Endothelial cell (in vitro differentiated cells): ENCODE measurements around the gene FBXO44. TPM values are rescaled to one million over a fixed set of nuclear protein-coding genes. Genes with fewer than 3 reads are reported as not detected.

Source experiments
- DNase-seq: peaks from one replicate; pipeline ENCODE4 v3.0.0; 2021; ENCODE audit warnings: low spot score
- H3K27ac Mint-ChIP-seq: one replicate; pipeline ENCODE4 v1.8.0; 2021; ENCODE audit warnings: mixed read lengths, inconsistent platforms; ENCODE audit not compliant: unreplicated experiment
- H3K27me3 Mint-ChIP-seq: one replicate; pipeline ENCODE4 v1.8.0; 2021; ENCODE audit warnings: mild to moderate bottlenecking, moderate library complexity, mixed read lengths, inconsistent platforms; ENCODE audit not compliant: unreplicated experiment
- H3K36me3 Mint-ChIP-seq: one replicate; pipeline ENCODE4 v1.8.0; 2021; ENCODE audit warnings: mild to moderate bottlenecking, low read depth, mixed read lengths, inconsistent platforms; ENCODE audit not compliant: unreplicated experiment
- H3K4me1 Mint-ChIP-seq: one replicate; pipeline ENCODE4 v1.8.0; 2021; ENCODE audit warnings: mild to moderate bottlenecking, mixed read lengths, inconsistent platforms; ENCODE audit not compliant: unreplicated experiment
- H3K4me3 Mint-ChIP-seq: one replicate; pipeline ENCODE4 v1.8.0; 2021; ENCODE audit warnings: mild to moderate bottlenecking, mixed read lengths, inconsistent platforms; ENCODE audit not compliant: unreplicated experiment
- H3K9me3 Mint-ChIP-seq: one replicate; pipeline ENCODE4 v1.8.0; 2021; ENCODE audit warnings: mixed read lengths, inconsistent platforms; ENCODE audit not compliant: unreplicated experiment
- CTCF ChIP-seq: fragments of 200-600 bp; sonication (generic); IDR thresholded peaks from one replicate; pipeline ENCODE4 v1.5.0; 2021; ENCODE audit warnings: antibody characterized with exemption; ENCODE audit not compliant: unreplicated experiment
- total RNA-seq: library from RNA; stranded (reverse); fragmentation: NEBNext Ultra II Directional; extraction: Animal tissue kit (Norgen Biotek cat#: 25700); gene quantifications from one replicate; pipeline ENCODE4 v1.2.1, GENCODE V29; 2021; ENCODE audit not compliant: unreplicated experiment

Gene FBXO44
- total RNA-seq, 1 donor from 2014 or later, result 10.2 TPM

- DNase-seq, result no peak
- no peak overlapping the region for H3K27ac Mint-ChIP-seq
- H3K36me3 Mint-ChIP-seq, result no peaks in the 10 kb centered on the region
- TF ChIP-seq CTCF, result no peak
- no peaks in the 10 kb centered on the region for H3K9me3 Mint-ChIP-seq
- no peak overlapping the region for H3K4me3 Mint-ChIP-seq
- H3K27me3 Mint-ChIP-seq, result peaks cover 7% of the 10 kb centered on the region
- H3K4me1 Mint-ChIP-seq, result no peaks in the 10 kb centered on the region
Observed at GRCh38 chr1:11626551-11626950, 28.1 kb upstream of the FBXO44 start.

GRCh38 chr1:11628767-11629166 is 25.9 kb upstream of the FBXO44 start:
- H3K36me3 Mint-ChIP-seq, result no peaks in the 10 kb centered on the region
- H3K27me3 Mint-ChIP-seq, result peaks cover 4% of the 10 kb centered on the region
- no peaks in the 10 kb centered on the region for H3K4me1 Mint-ChIP-seq
- DNase-seq, result no peak
- H3K27ac Mint-ChIP-seq, result no peak overlapping the region
- TF ChIP-seq CTCF, result no peak
- no peaks in the 10 kb centered on the region for H3K9me3 Mint-ChIP-seq
- H3K4me3 Mint-ChIP-seq, result no peak overlapping the region

- Mint-ChIP-seq H3K4me1 (no peaks in the 10 kb centered on the region), H3K9me3 (no peaks in the 10 kb centered on the region), H3K27me3 (peaks cover 4% of the 10 kb centered on the region), H3K4me3 (no peak overlapping the region), H3K36me3 (no peaks in the 10 kb centered on the region), H3K27ac (no peak overlapping the region)
- no peak for DNase-seq
- no peak for TF ChIP-seq CTCF
Observed at GRCh38 chr1:11629184-11630016, 25.3 kb upstream of the FBXO44 start.

- Mint-ChIP-seq H3K27ac (no peak overlapping the region), H3K27me3 (no peaks in the 10 kb centered on the region), H3K9me3 (no peaks in the 10 kb centered on the region), H3K4me3 (no peak overlapping the region), H3K36me3 (no peaks in the 10 kb centered on the region), H3K4me1 (no peaks in the 10 kb centered on the region)
- no peak for TF ChIP-seq CTCF
- DNase-seq, result no peak
Observed at GRCh38 chr1:11634365-11635192, 20.1 kb upstream of the FBXO44 start.

GRCh38 chr1:11638121-11638520 is 16.6 kb upstream of the FBXO44 start:
- Mint-ChIP-seq H3K36me3 (no peaks in the 10 kb centered on the region), H3K4me1 (no peaks in the 10 kb centered on the region), H3K27me3 (no peaks in the 10 kb centered on the region), H3K9me3 (no peaks in the 10 kb centered on the region), H3K27ac (no peak overlapping the region), H3K4me3 (no peak overlapping the region)
- no peak for TF ChIP-seq CTCF
- DNase-seq, result no peak
